SK-N-SH (cell line): ENCODE results near the gene IFIT1. TPM values are rescaled to one million over a fixed set of nuclear protein-coding genes. Genes with fewer than 3 reads are reported as not detected.

Experiments
- CTCF ChIA-PET: fragments of 300-600, 350-600 bp; formaldehyde crosslinking; extraction: SDS; loops from one replicate; lab custom pipeline; 2021; lab: Yijun Ruan, JAX
- POLR2A ChIA-PET: fragments of 350-600 bp; sonication (Branson Sonifier 250); formaldehyde crosslinking; extraction: SDS; loops from one replicate; lab custom pipeline; 2020; ENCODE audit warnings: antibody characterized with exemption, inconsistent platforms; lab: Yijun Ruan, JAX
- DNase-seq: peaks from one replicate; pipeline ENCODE4 v3.0.0; 2012
- H2AFZ ChIP-seq: fragments of 200-600 bp; sonication (generic); 2 replicates; pipeline ENCODE4 v1.8.1; 2016; ENCODE audit warnings: antibody characterized with exemption, mild to moderate bottlenecking, low read depth
- H3F3A ChIP-seq: fragments of 200-600 bp; sonication (generic); replicated peaks from 2 replicates; pipeline ENCODE3; 2016; ENCODE audit warnings: antibody characterized with exemption, mild to moderate bottlenecking; ENCODE audit not compliant: insufficient read depth
- H3K27ac ChIP-seq, 2 experiments: fragments of 200-500 bp in 1 of 2; fragments of 200-600 bp in 1 of 2; sonication (Bioruptor generic) in 1 of 2; sonication (generic), shearing (Covaris generic) in 1 of 2; 2 replicates each; pipeline versions ENCODE4 v1.5.1 to v1.6.1; 2014 to 2016; ENCODE audit warnings: low read depth in 2 of 2, inconsistent platforms in 1 of 2, low read length in 1 of 2, mild to moderate bottlenecking in 1 of 2, mixed read lengths in 1 of 2
- H3K27me3 ChIP-seq: fragments of 200-600 bp; sonication (generic), shearing (Covaris generic); 2 replicates; pipeline ENCODE4 v1.6.1; 2016; ENCODE audit warnings: mixed run types; ENCODE audit not compliant: insufficient read depth
- H3K36me3 ChIP-seq, 2 experiments: fragments of 200-500 bp in 1 of 2; fragments of 200-600 bp in 1 of 2; sonication (Bioruptor generic) in 1 of 2; sonication (generic) in 1 of 2; replicated peaks in 1 of 2; 2 replicates each; pipeline versions ENCODE3 to v1.5.1; 2014 to 2016; ENCODE audit warnings: low read length in 1 of 2, mild to moderate bottlenecking in 1 of 2; ENCODE audit not compliant: insufficient read depth in 2 of 2, control insufficient read depth in 1 of 2
- H3K4me1 ChIP-seq, 2 experiments: fragments of 200-500 bp in 1 of 2; fragments of 200-600 bp in 1 of 2; sonication (Bioruptor generic) in 1 of 2; sonication (generic), shearing (Covaris generic) in 1 of 2; 2 replicates each; pipeline versions ENCODE4 v1.5.1 to v1.6.1; 2014 to 2016; ENCODE audit warnings: low read depth in 1 of 2, low read length in 1 of 2, mixed run types in 1 of 2; ENCODE audit not compliant: insufficient read depth in 2 of 2, control insufficient read depth in 1 of 2
- H3K4me2 ChIP-seq: fragments of 200-600 bp; sonication (generic), shearing (Covaris generic); 2 replicates; pipeline ENCODE4 v1.6.1; 2017; ENCODE audit warnings: mixed run types
- H3K4me3 ChIP-seq, 2 experiments: fragments of 200-500 bp in 1 of 2; fragments of 200-600 bp in 1 of 2; sonication (Bioruptor generic) in 1 of 2; sonication (generic), shearing (Covaris generic) in 1 of 2; 2 replicates each; pipeline versions ENCODE4 v1.5.1 to v1.8.1; 2014 to 2016; ENCODE audit warnings: low read depth in 2 of 2, inconsistent platforms in 1 of 2, low read length in 1 of 2, mild to moderate bottlenecking in 1 of 2, mixed read lengths in 1 of 2, moderate library complexity in 1 of 2
- H3K79me2 ChIP-seq: fragments of 200-600 bp; sonication (generic); 2 replicates; pipeline ENCODE4 v1.8.1; 2017; ENCODE audit warnings: mild to moderate bottlenecking; ENCODE audit not compliant: insufficient read depth
- H3K9ac ChIP-seq: fragments of 200-600 bp; sonication (generic); 2 replicates; pipeline ENCODE4 v1.6.1; 2017; ENCODE audit warnings: mixed run types
- H3K9me2 ChIP-seq: fragments of 200-600 bp; sonication (generic); 2 replicates; pipeline ENCODE4 v1.6.1; 2017; ENCODE audit warnings: mixed run types
- H3K9me3 ChIP-seq: fragments of 200-600 bp; sonication (generic); 2 replicates; pipeline ENCODE4 v1.6.1; 2017; ENCODE audit warnings: mixed run types, mild to moderate bottlenecking, moderate library complexity
- H4K20me1 ChIP-seq: fragments of 200-600 bp; sonication (generic); 2 replicates; pipeline ENCODE4 v1.6.1; 2017; ENCODE audit warnings: mild to moderate bottlenecking, mixed run types; ENCODE audit not compliant: insufficient read depth
- CTCF ChIP-seq: fragments of 200-600 bp; sonication (generic); IDR thresholded peaks from 2 replicates; pipeline ENCODE4 v1.6.1; 2017; ENCODE audit warnings: antibody characterized with exemption, mild to moderate bottlenecking, moderate library complexity
- EP300 ChIP-seq, 2 experiments: IDR thresholded peaks; 2 replicates each; pipeline versions ENCODE4 v1.4.0 to v1.6.1; 2012; ENCODE audit warnings: borderline replicate concordance in 1 of 2, low read depth in 1 of 2, low read length in 1 of 2
- FOSL2 ChIP-seq: IDR thresholded peaks from 2 replicates; pipeline ENCODE4 v1.4.0; 2012; ENCODE audit warnings: low read depth, mild to moderate bottlenecking, moderate library complexity, borderline replicate concordance
- GABPA ChIP-seq: IDR thresholded peaks from 2 replicates; pipeline ENCODE4 v1.4.0; 2012; ENCODE audit warnings: low read depth, mild to moderate bottlenecking
- MAX ChIP-seq: IDR thresholded peaks from 2 replicates; pipeline ENCODE4 v1.4.0; 2012; ENCODE audit warnings: low read depth
- REST ChIP-seq: IDR thresholded peaks from 2 replicates; pipeline ENCODE4 v1.6.1; 2012; ENCODE audit warnings: mild to moderate bottlenecking, low read depth, low read length, moderate library complexity
- SIN3A ChIP-seq: IDR thresholded peaks from 2 replicates; pipeline ENCODE4 v1.6.1; 2012; ENCODE audit warnings: low read depth, mild to moderate bottlenecking, low read length, moderate library complexity, borderline replicate concordance
- SMC3 ChIP-seq: IDR thresholded peaks from 2 replicates; pipeline ENCODE4 v1.6.1; 2012; ENCODE audit warnings: low read depth, low read length, improper control_type of control experiment
- USF1 ChIP-seq: IDR thresholded peaks from 2 replicates; pipeline ENCODE4 v1.4.0; 2012; ENCODE audit warnings: low read depth, borderline replicate concordance
- USF2 ChIP-seq: fragments of 150-350 bp; IDR thresholded peaks from 2 replicates; pipeline ENCODE4 v1.6.1; 2017; ENCODE audit warnings: antibody characterized with exemption, low read length, low read depth, borderline replicate concordance
- WGBS: methylation state at CpG from one replicate; pipeline ENCODE4 v1.1.6; 2017; ENCODE audit warnings: low lambda C conversion rate; 5-methylcytosine and 5-hydroxymethylcytosine counted together
- polyA plus RNA-seq, 3 experiments: library from polyadenylated mRNA; depleted of rRNA; stranded (reverse); fragments of >200 nt; gene quantifications; 2 replicates each; pipeline ENCODE4 v1.2.3, GENCODE V29; 2012

The IFIT1 gene
- polyA plus RNA-seq, 1 of the 3 experiments (the other 2 are of a cell fraction) = 4.4 TPM

GRCh38 chr10:89419548-89419947, 27.1 kb downstream of the IFIT1 start:
- Histone ChIP-seq H3K27me3 (no peaks in the 10 kb centered on the region), H3K9me3 (no peaks in the 10 kb centered on the region), H2AFZ (no peak overlapping the region; the same call in 1 of the 2 replicates), H3K79me2 (peaks cover 17% of the 10 kb centered on the region), H3K36me3 (peaks cover 12 to 25% of the 10 kb centered on the region in 2 experiments), H3F3A (peaks cover 13% of the 10 kb centered on the region), H3K9me2 (no peaks in the 10 kb centered on the region), H3K4me2 (peak overlapping the region; percentile 37), H4K20me1 (no peaks in the 10 kb centered on the region), H3K27ac (no peak overlapping the region), H3K4me1 (peaks cover 6 to 10% of the 10 kb centered on the region in 2 experiments; a peak in 3 of 4 replicates), H3K9ac (no peak overlapping the region), H3K4me3 (peak overlapping the region in 1 of 2 experiments; percentile 10; a peak in 1 of 4 replicates)
- TF ChIP-seq CTCF (peak; percentile 48), USF2 (no peak), MAX (no peak), REST (no peak), USF1 (no peak), GABPA (no peak)
- WGBS = 52% methylated on average over 3 of the region's 3 CpGs
- ChIA-PET POLR2A (no interaction called here), CTCF (interaction anchor here (0.6 to 1.0 kb wide), 4 partner anchors 41 to 329 kb away, joined by 3 read pairs; no protein-coding TSS in a partner anchor)
- DNase-seq = peak; percentile 9

- WGBS = 96% methylated on average over 2 of the region's 2 CpGs
- no peak overlapping the region for H2AFZ ChIP-seq
- no peak for DNase-seq
- CTCF ChIA-PET = interaction anchor here (1.1 kb wide), 1 partner anchor 159 kb away, joined by 3 read pairs; no protein-coding TSS in a partner anchor
- no peaks in the 10 kb centered on the region for H3K27me3 ChIP-seq
- no peaks in the 10 kb centered on the region for H3K9me2 ChIP-seq
- H3F3A ChIP-seq = peaks cover 13% of the 10 kb centered on the region
- H3K79me2 ChIP-seq = peaks cover 7% of the 10 kb centered on the region; the same call in 1 of the 2 replicates
- H3K4me3 ChIP-seq = no peak overlapping the region
- H3K4me2 ChIP-seq = no peak overlapping the region
- no peaks in the 10 kb centered on the region for H3K9me3 ChIP-seq
- POLR2A ChIA-PET = no interaction called here
- no peak overlapping the region for H3K9ac ChIP-seq
- peaks cover 4 to 10% of the 10 kb centered on the region in 2 experiments; a peak in 3 of 4 replicates for H3K4me1 ChIP-seq
- H3K27ac ChIP-seq = no peak overlapping the region
- no peaks in the 10 kb centered on the region for H4K20me1 ChIP-seq
- peaks cover 12 to 25% of the 10 kb centered on the region in 2 experiments for H3K36me3 ChIP-seq
- TF ChIP-seq USF1 (no peak), REST (no peak), SIN3A (no peak), EP300 (IDR thresholded peaks at IDR 0.05; ENCODE audit: borderline replicate concordance in 1 of 2, low read depth in 1 of 2, low read length in 1 of 2) (no peak), FOSL2 (no peak), SMC3 (no peak)
Observed at GRCh38 chr10:89421018-89421476, 28.6 kb downstream of the IFIT1 start.
